GM23338 (cell line): ENCODE data around the gene STON1. TPM values are rescaled to one million over a fixed set of nuclear protein-coding genes. Genes with fewer than 3 reads are reported as not detected.

Experiments
- ATAC-seq: fragments of 200-7000 bp; cut with Tn5 transposase; 3 replicates; pipeline ENCODE4 v1.9.1; 2020
- DNase-seq: peaks from one replicate; pipeline ENCODE4 v3.0.0-alpha.2; 2015; ENCODE audit warnings: low spot score
- H2AFZ ChIP-seq: fragments of 200-600 bp; sonication (generic); 2 replicates; pipeline ENCODE4 v1.8.0; 2016; ENCODE audit warnings: antibody characterized with exemption, mild to moderate bottlenecking, moderate library complexity
- H3F3A ChIP-seq: fragments of 200-600 bp; sonication (generic); replicated peaks from 2 replicates; pipeline ENCODE4 v1.8.0; 2017; ENCODE audit warnings: antibody characterized with exemption, mixed run types, low read depth
- H3K27ac ChIP-seq: fragments of 200-600 bp; sonication (generic); 2 replicates; pipeline ENCODE4 v1.6.1; 2016; ENCODE audit warnings: low read depth
- H3K27me3 ChIP-seq: fragments of 200-600 bp; sonication (generic); 2 replicates; pipeline ENCODE4 v1.8.0; 2016; ENCODE audit warnings: mild to moderate bottlenecking, mixed run types, moderate library complexity; ENCODE audit not compliant: insufficient read depth
- H3K36me3 ChIP-seq: fragments of 200-600 bp; sonication (generic); 2 replicates; pipeline ENCODE4 v1.8.0; 2016; ENCODE audit warnings: mild to moderate bottlenecking; ENCODE audit not compliant: insufficient read depth
- H3K4me1 ChIP-seq: fragments of 200-600 bp; sonication (generic); 2 replicates; pipeline ENCODE4 v1.8.0; 2016; ENCODE audit warnings: mild to moderate bottlenecking, moderate library complexity; ENCODE audit not compliant: insufficient read depth
- H3K4me2 ChIP-seq: fragments of 200-600 bp; sonication (generic); 2 replicates; pipeline ENCODE4 v1.7.1; 2017; ENCODE audit warnings: mixed run types
- H3K4me3 ChIP-seq: fragments of 200-600 bp; sonication (generic); 2 replicates; pipeline ENCODE4 v1.6.1; 2016; ENCODE audit warnings: mixed run types
- H3K79me2 ChIP-seq: fragments of 200-600 bp; sonication (generic); replicated peaks from 2 replicates; pipeline ENCODE4 v1.8.0; 2017; ENCODE audit warnings: mild to moderate bottlenecking; ENCODE audit not compliant: insufficient read depth
- H3K9me2 ChIP-seq: fragments of 200-600 bp; sonication (generic); 2 replicates; pipeline ENCODE4 v1.8.0; 2017; ENCODE audit not compliant: insufficient read depth
- H4K20me1 ChIP-seq: fragments of 200-600 bp; sonication (generic); replicated peaks from 2 replicates; pipeline ENCODE4 v1.8.0; 2017; ENCODE audit warnings: mild to moderate bottlenecking; ENCODE audit not compliant: insufficient read depth
- H3K27ac Mint-ChIP-seq: 2 replicates; pipeline ENCODE4 v1.8.0; 2020; ENCODE audit warnings: inconsistent platforms, mild to moderate bottlenecking, moderate library complexity, mixed read lengths
- H3K27me3 Mint-ChIP-seq: 3 replicates; pipeline ENCODE4 v1.8.0; 2022; ENCODE audit warnings: low read depth, mild to moderate bottlenecking, moderate library complexity, mixed read lengths, inconsistent platforms; ENCODE audit not compliant: insufficient read depth, poor library complexity
- H3K36me3 Mint-ChIP-seq: 3 replicates; pipeline ENCODE4 v1.8.0; 2021; ENCODE audit warnings: low read depth, mild to moderate bottlenecking, inconsistent platforms, moderate library complexity, mixed read lengths
- H3K4me1 Mint-ChIP-seq: 3 replicates; pipeline ENCODE4 v1.8.0; 2020; ENCODE audit warnings: mild to moderate bottlenecking, inconsistent platforms, mixed read lengths
- H3K4me3 Mint-ChIP-seq: 3 replicates; pipeline ENCODE4 v1.8.0; 2021; ENCODE audit warnings: moderate library complexity, mild to moderate bottlenecking, inconsistent platforms, mixed read lengths
- H3K9me3 Mint-ChIP-seq: 3 replicates; pipeline ENCODE4 v1.8.0; 2020; ENCODE audit warnings: moderate library complexity, mild to moderate bottlenecking, inconsistent platforms, mixed read lengths
- CTCF ChIP-seq, 2 experiments: fragments of 200-600 bp in 1 of 2; sonication (generic) in 1 of 2; conservative IDR thresholded peaks; 2 replicates each; pipeline versions ENCODE4 v1.5.1 to v1.6.1; 2016 to 2017; ENCODE audit warnings: antibody characterized with exemption in 2 of 2, low read depth in 2 of 2, mild to moderate bottlenecking in 2 of 2, moderate library complexity in 1 of 2
- ETS1 ChIP-seq: IDR thresholded peaks from 2 replicates; pipeline ENCODE4 v1.6.1; 2016; ENCODE audit warnings: antibody characterized with exemption
- EZH2 ChIP-seq: fragments of 200-600 bp; sonication (generic); IDR thresholded peaks from one replicate; pipeline ENCODE4 v1.8.0; 2017; ENCODE audit warnings: antibody characterized with exemption, mild to moderate bottlenecking, low read depth; ENCODE audit not compliant: unreplicated experiment
- EZH2phosphoT487 ChIP-seq: fragments of 200-600 bp; sonication (generic); IDR thresholded peaks from one replicate; pipeline ENCODE4 v1.8.1; 2018; ENCODE audit warnings: antibody characterized with exemption; ENCODE audit not compliant: unreplicated experiment
- JUNB ChIP-seq: IDR thresholded peaks from one replicate; pipeline ENCODE4 v1.6.1; 2016; ENCODE audit warnings: antibody characterized with exemption; ENCODE audit not compliant: unreplicated experiment
- NANOG ChIP-seq: IDR thresholded peaks from 2 replicates; pipeline ENCODE4 v1.6.1; 2016; ENCODE audit warnings: antibody characterized with exemption, borderline replicate concordance
- POLR2AphosphoS5 ChIP-seq: IDR thresholded peaks from 2 replicates; pipeline ENCODE4 v1.6.1; 2016; ENCODE audit warnings: antibody characterized with exemption, low read depth
- STAT1 ChIP-seq: IDR thresholded peaks from one replicate; pipeline ENCODE4 v1.6.1; 2016; ENCODE audit warnings: antibody characterized with exemption; ENCODE audit not compliant: unreplicated experiment
- ZNF114 ChIP-seq: fragments of 250-450 bp; sonication (Bioruptor Pico); IDR thresholded peaks from 2 replicates; pipeline ENCODE4 v1.5.0; 2020; ENCODE audit warnings: mild to moderate bottlenecking, moderate library complexity
- ZNF331 ChIP-seq: fragments of 250-450 bp; sonication (Bioruptor Pico); IDR thresholded peaks from 2 replicates; pipeline ENCODE4 v1.5.0; 2020; ENCODE audit warnings: low read depth, mild to moderate bottlenecking, moderate library complexity
- ZNF462 ChIP-seq: fragments of 250-450 bp; sonication (Bioruptor Pico); IDR thresholded peaks from 2 replicates; pipeline ENCODE4 v1.5.0; 2020; ENCODE audit warnings: mild to moderate bottlenecking, moderate library complexity
- polyA plus RNA-seq: library from polyadenylated mRNA; unstranded; fragments of >200 nt; fragmentation: Nextera tagmentation; extraction: Ambion mirVana; gene quantifications from 2 replicates; pipeline ENCODE4 v1.2.1, GENCODE V29; 2016
- total RNA-seq: library from RNA; depleted of rRNA; stranded (reverse); fragments of >200 nt; shearing (Covaris generic); gene quantifications from 2 replicates; pipeline ENCODE4 v1.2.3, GENCODE V29; 2014
- TF ChIP-seq, protein P1 (sequence below): IDR thresholded peaks from one replicate; pipeline ENCODE4 v1.6.1; 2018; ENCODE audit warnings: antibody characterized with exemption; ENCODE audit not compliant: unreplicated experiment

Gene STON1
- total and polyA plus RNA-seq, 2 experiments from 2014 or later: 5.4 to 14.4 TPM

DNA sequence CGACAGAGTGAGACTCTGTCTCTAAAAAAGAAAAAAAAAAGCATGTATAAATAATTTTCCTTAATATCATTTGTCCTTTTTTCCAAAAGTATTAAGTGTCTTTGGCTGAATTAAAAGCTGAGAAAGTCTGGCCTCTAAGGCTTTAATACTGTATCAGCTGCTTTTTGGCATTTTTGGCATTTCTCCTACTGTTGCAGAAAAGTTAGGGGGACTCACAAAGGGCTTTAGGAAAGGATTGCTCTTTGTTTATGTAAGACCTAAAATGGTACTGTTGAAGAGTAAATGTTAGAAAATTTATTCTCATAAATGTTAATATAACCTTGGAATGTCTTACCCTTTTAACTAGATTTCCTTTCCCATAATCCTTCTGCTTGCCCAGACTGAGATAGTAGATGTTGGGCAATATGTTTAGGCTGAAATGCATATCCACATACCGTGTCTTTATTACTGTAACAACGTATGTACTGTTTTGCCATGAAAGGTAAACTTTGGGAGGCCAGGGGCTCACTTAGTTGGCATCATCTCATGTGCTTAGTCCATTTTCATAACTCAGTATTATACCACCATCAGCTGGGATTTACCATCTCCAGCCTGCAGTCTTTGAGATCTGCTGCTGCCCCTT lies 18.0 kb upstream of the STON1 start:
- Mint-ChIP-seq H3K36me3 (peaks cover 47% of the 10 kb centered on the region), H3K9me3 (no peaks in the 10 kb centered on the region), H3K4me1 (peaks cover 42% of the 10 kb centered on the region), H3K27ac (no peak overlapping the region), H3K27me3 (peaks cover 2% of the 10 kb centered on the region), H3K4me3 (no peak overlapping the region)
- H3K27me3 ChIP-seq: no peaks in the 10 kb centered on the region
- no peaks in the 10 kb centered on the region; the same call in 1 of the 2 replicates for H3K79me2 ChIP-seq
- DNase-seq (no peak), ATAC-seq (no peak)
- H3K4me2 ChIP-seq: peak overlapping the region; percentile 29; the same call in 1 of the 2 replicates
- H2AFZ ChIP-seq: no peak overlapping the region
- no peaks in the 10 kb centered on the region for H4K20me1 ChIP-seq
- no peaks in the 10 kb centered on the region for H3F3A ChIP-seq
- 0 out of 2 replicates have a peak overlapping the region, but pooled peaks have one; percentile 6 for H3K27ac ChIP-seq
- TF ChIP-seq ZNF114 (CRISPR knock-in tag) (no peak), NANOG (no peak), ETS1 (no peak), JUNB (no peak), STAT1 (no peak), POLR2AphosphoS5 (no peak), CTCF (conservative IDR thresholded peaks at IDR 0.05; ENCODE audit: low read depth in 2 of 2) (no peak), EZH2phosphoT487 (no peak), ZNF331 (CRISPR knock-in tag) (no peak), ZNF462 (CRISPR knock-in tag) (no peak), EZH2 (no peak)
- TF ChIP-seq, protein P1, sequence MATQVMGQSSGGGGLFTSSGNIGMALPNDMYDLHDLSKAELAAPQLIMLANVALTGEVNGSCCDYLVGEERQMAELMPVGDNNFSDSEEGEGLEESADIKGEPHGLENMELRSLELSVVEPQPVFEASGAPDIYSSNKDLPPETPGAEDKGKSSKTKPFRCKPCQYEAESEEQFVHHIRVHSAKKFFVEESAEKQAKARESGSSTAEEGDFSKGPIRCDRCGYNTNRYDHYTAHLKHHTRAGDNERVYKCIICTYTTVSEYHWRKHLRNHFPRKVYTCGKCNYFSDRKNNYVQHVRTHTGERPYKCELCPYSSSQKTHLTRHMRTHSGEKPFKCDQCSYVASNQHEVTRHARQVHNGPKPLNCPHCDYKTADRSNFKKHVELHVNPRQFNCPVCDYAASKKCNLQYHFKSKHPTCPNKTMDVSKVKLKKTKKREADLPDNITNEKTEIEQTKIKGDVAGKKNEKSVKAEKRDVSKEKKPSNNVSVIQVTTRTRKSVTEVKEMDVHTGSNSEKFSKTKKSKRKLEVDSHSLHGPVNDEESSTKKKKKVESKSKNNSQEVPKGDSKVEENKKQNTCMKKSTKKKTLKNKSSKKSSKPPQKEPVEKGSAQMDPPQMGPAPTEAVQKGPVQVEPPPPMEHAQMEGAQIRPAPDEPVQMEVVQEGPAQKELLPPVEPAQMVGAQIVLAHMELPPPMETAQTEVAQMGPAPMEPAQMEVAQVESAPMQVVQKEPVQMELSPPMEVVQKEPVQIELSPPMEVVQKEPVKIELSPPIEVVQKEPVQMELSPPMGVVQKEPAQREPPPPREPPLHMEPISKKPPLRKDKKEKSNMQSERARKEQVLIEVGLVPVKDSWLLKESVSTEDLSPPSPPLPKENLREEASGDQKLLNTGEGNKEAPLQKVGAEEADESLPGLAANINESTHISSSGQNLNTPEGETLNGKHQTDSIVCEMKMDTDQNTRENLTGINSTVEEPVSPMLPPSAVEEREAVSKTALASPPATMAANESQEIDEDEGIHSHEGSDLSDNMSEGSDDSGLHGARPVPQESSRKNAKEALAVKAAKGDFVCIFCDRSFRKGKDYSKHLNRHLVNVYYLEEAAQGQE: no peak
- H3K9me2 ChIP-seq: no peaks in the 10 kb centered on the region
- H3K4me1 ChIP-seq: peaks cover 24% of the 10 kb centered on the region
- peaks cover 8% of the 10 kb centered on the region; the same call in 1 of the 2 replicates for H3K36me3 ChIP-seq
- H3K4me3 ChIP-seq: no peak overlapping the region
